SK-N-SH (cell line): ENCODE measurements around the gene MTR. TPM values are rescaled to one million over a fixed set of nuclear protein-coding genes. Genes with fewer than 3 reads are reported as not detected.

Experiments used
- CTCF ChIA-PET: fragments of 300-600, 350-600 bp; formaldehyde crosslinking; extraction: SDS; loops from one replicate; lab custom pipeline; 2021; lab: Yijun Ruan, JAX
- POLR2A ChIA-PET: fragments of 350-600 bp; sonication (Branson Sonifier 250); formaldehyde crosslinking; extraction: SDS; loops from one replicate; lab custom pipeline; 2020; ENCODE audit warnings: antibody characterized with exemption, inconsistent platforms; lab: Yijun Ruan, JAX
- DNase-seq: peaks from one replicate; pipeline ENCODE4 v3.0.0; 2012
- H2AFZ ChIP-seq: fragments of 200-600 bp; sonication (generic); 2 replicates; pipeline ENCODE4 v1.8.1; 2016; ENCODE audit warnings: antibody characterized with exemption, mild to moderate bottlenecking, low read depth
- H3F3A ChIP-seq: fragments of 200-600 bp; sonication (generic); replicated peaks from 2 replicates; pipeline ENCODE3; 2016; ENCODE audit warnings: antibody characterized with exemption, mild to moderate bottlenecking; ENCODE audit not compliant: insufficient read depth
- H3K27ac ChIP-seq, 2 experiments: fragments of 200-500 bp in 1 of 2; fragments of 200-600 bp in 1 of 2; sonication (Bioruptor generic) in 1 of 2; sonication (generic), shearing (Covaris generic) in 1 of 2; 2 replicates each; pipeline versions ENCODE4 v1.5.1 to v1.6.1; 2014 to 2016; ENCODE audit warnings: low read depth in 2 of 2, inconsistent platforms in 1 of 2, low read length in 1 of 2, mild to moderate bottlenecking in 1 of 2, mixed read lengths in 1 of 2
- H3K27me3 ChIP-seq: fragments of 200-600 bp; sonication (generic), shearing (Covaris generic); 2 replicates; pipeline ENCODE4 v1.6.1; 2016; ENCODE audit warnings: mixed run types; ENCODE audit not compliant: insufficient read depth
- H3K36me3 ChIP-seq, 2 experiments: fragments of 200-500 bp in 1 of 2; fragments of 200-600 bp in 1 of 2; sonication (Bioruptor generic) in 1 of 2; sonication (generic) in 1 of 2; replicated peaks in 1 of 2; 2 replicates each; pipeline versions ENCODE3 to v1.5.1; 2014 to 2016; ENCODE audit warnings: low read length in 1 of 2, mild to moderate bottlenecking in 1 of 2; ENCODE audit not compliant: insufficient read depth in 2 of 2, control insufficient read depth in 1 of 2
- H3K4me1 ChIP-seq, 2 experiments: fragments of 200-500 bp in 1 of 2; fragments of 200-600 bp in 1 of 2; sonication (Bioruptor generic) in 1 of 2; sonication (generic), shearing (Covaris generic) in 1 of 2; 2 replicates each; pipeline versions ENCODE4 v1.5.1 to v1.6.1; 2014 to 2016; ENCODE audit warnings: low read depth in 1 of 2, low read length in 1 of 2, mixed run types in 1 of 2; ENCODE audit not compliant: insufficient read depth in 2 of 2, control insufficient read depth in 1 of 2
- H3K4me2 ChIP-seq: fragments of 200-600 bp; sonication (generic), shearing (Covaris generic); 2 replicates; pipeline ENCODE4 v1.6.1; 2017; ENCODE audit warnings: mixed run types
- H3K4me3 ChIP-seq, 2 experiments: fragments of 200-500 bp in 1 of 2; fragments of 200-600 bp in 1 of 2; sonication (Bioruptor generic) in 1 of 2; sonication (generic), shearing (Covaris generic) in 1 of 2; 2 replicates each; pipeline versions ENCODE4 v1.5.1 to v1.8.1; 2014 to 2016; ENCODE audit warnings: low read depth in 2 of 2, inconsistent platforms in 1 of 2, low read length in 1 of 2, mild to moderate bottlenecking in 1 of 2, mixed read lengths in 1 of 2, moderate library complexity in 1 of 2
- H3K79me2 ChIP-seq: fragments of 200-600 bp; sonication (generic); 2 replicates; pipeline ENCODE4 v1.8.1; 2017; ENCODE audit warnings: mild to moderate bottlenecking; ENCODE audit not compliant: insufficient read depth
- H3K9ac ChIP-seq: fragments of 200-600 bp; sonication (generic); 2 replicates; pipeline ENCODE4 v1.6.1; 2017; ENCODE audit warnings: mixed run types
- H3K9me2 ChIP-seq: fragments of 200-600 bp; sonication (generic); 2 replicates; pipeline ENCODE4 v1.6.1; 2017; ENCODE audit warnings: mixed run types
- H3K9me3 ChIP-seq: fragments of 200-600 bp; sonication (generic); 2 replicates; pipeline ENCODE4 v1.6.1; 2017; ENCODE audit warnings: mixed run types, mild to moderate bottlenecking, moderate library complexity
- H4K20me1 ChIP-seq: fragments of 200-600 bp; sonication (generic); 2 replicates; pipeline ENCODE4 v1.6.1; 2017; ENCODE audit warnings: mild to moderate bottlenecking, mixed run types; ENCODE audit not compliant: insufficient read depth
- CHD2 ChIP-seq: fragments of 150-350 bp; IDR thresholded peaks from 2 replicates; pipeline ENCODE4 v1.6.1; 2018; ENCODE audit warnings: low read length; ENCODE audit not compliant: partially characterized antibody
- CTCF ChIP-seq: fragments of 200-600 bp; sonication (generic); IDR thresholded peaks from 2 replicates; pipeline ENCODE4 v1.6.1; 2017; ENCODE audit warnings: antibody characterized with exemption, mild to moderate bottlenecking, moderate library complexity
- ELF1 ChIP-seq: IDR thresholded peaks from 2 replicates; pipeline ENCODE4 v1.4.0; 2012
- FOXM1 ChIP-seq: IDR thresholded peaks from 2 replicates; pipeline ENCODE4 v1.4.0; 2012; ENCODE audit warnings: low read depth, mild to moderate bottlenecking
- MXI1 ChIP-seq: IDR thresholded peaks from 2 replicates; pipeline ENCODE4 v1.6.1; 2012; ENCODE audit warnings: mild to moderate bottlenecking, low read depth, low read length, improper control_type of control experiment
- NRF1 ChIP-seq: IDR thresholded peaks from 2 replicates; pipeline ENCODE4 v1.6.1; 2012; ENCODE audit warnings: low read depth, mild to moderate bottlenecking, low read length
- PBX3 ChIP-seq: IDR thresholded peaks from 2 replicates; pipeline ENCODE4; 2012
- RAD21 ChIP-seq: IDR thresholded peaks from 2 replicates; pipeline ENCODE4 v1.6.1; 2012; ENCODE audit warnings: mild to moderate bottlenecking, low read length
- RCOR1 ChIP-seq: fragments of 150-350 bp; IDR thresholded peaks from 2 replicates; pipeline ENCODE4 v1.6.1; 2017; ENCODE audit warnings: antibody characterized with exemption, low read length
- SIN3A ChIP-seq: IDR thresholded peaks from 2 replicates; pipeline ENCODE4 v1.6.1; 2012; ENCODE audit warnings: low read depth, mild to moderate bottlenecking, low read length, moderate library complexity, borderline replicate concordance
- WGBS: methylation state at CpG from one replicate; pipeline ENCODE4 v1.1.6; 2017; ENCODE audit warnings: low lambda C conversion rate; 5-methylcytosine and 5-hydroxymethylcytosine counted together
- polyA plus RNA-seq, 3 experiments: library from polyadenylated mRNA; depleted of rRNA; stranded (reverse); fragments of >200 nt; gene quantifications; 2 replicates each; pipeline ENCODE4 v1.2.3, GENCODE V29; 2012

MTR gene
- polyA plus RNA-seq, 1 of the 3 experiments (the other 2 are of a cell fraction) = 5.4 TPM

- Histone ChIP-seq H3K9me2 (no peaks in the 10 kb centered on the region), H4K20me1 (no peaks in the 10 kb centered on the region), H3K9me3 (no peaks in the 10 kb centered on the region), H3K4me1 (no peaks in the 10 kb centered on the region; a peak in 1 of 4 replicates), H3K4me2 (no peak overlapping the region), H3K36me3 (no peaks in the 10 kb centered on the region), H3K27ac (no peak overlapping the region), H3K9ac (no peak overlapping the region), H3F3A (no peaks in the 10 kb centered on the region), H3K4me3 (no peak overlapping the region), H2AFZ (no peak overlapping the region), H3K27me3 (no peaks in the 10 kb centered on the region), H3K79me2 (no peaks in the 10 kb centered on the region)
- no peak for DNase-seq
- ChIA-PET POLR2A (no interaction called here), CTCF (interaction anchor here (0.7 to 2.6 kb wide), 8 partner anchors 9 to 1051 kb away, joined by 3 to 8 read pairs (median 5); no protein-coding TSS in a partner anchor)
- TF ChIP-seq CTCF (peak; percentile 21; the same call in 1 of the 2 replicates), RCOR1 (no peak)
- WGBS = 50% methylated on average over 5 of the region's 5 CpGs
Observed at GRCh38 chr1:236748268-236748870, 46.7 kb upstream of the MTR start.

GRCh38 chr1:236750928-236751327 lies 44.2 kb upstream of the MTR start:
- no peak overlapping the region for H3K27ac ChIP-seq
- H3K36me3 ChIP-seq = no peaks in the 10 kb centered on the region
- CTCF ChIA-PET = interaction anchor here (1.2 to 1.3 kb wide), 2 partner anchors 8 to 636 kb away, joined by 3 read pairs; no protein-coding TSS in a partner anchor
- no peaks in the 10 kb centered on the region for H3K9me2 ChIP-seq
- DNase-seq = no peak
- 80% methylated on average over 3 of the region's 3 CpGs for WGBS
- no peaks in the 10 kb centered on the region for H3F3A ChIP-seq
- no peak overlapping the region for H3K4me2 ChIP-seq
- H3K4me1 ChIP-seq = peaks cover 0 to 2% of the 10 kb centered on the region in 2 experiments; a peak in 1 of 4 replicates
- no peaks in the 10 kb centered on the region for H3K79me2 ChIP-seq
- H4K20me1 ChIP-seq = no peaks in the 10 kb centered on the region
- TF ChIP-seq SIN3A (no peak), MXI1 (no peak), NRF1 (no peak), RAD21 (no peak), PBX3 (no peak), FOXM1 (no peak), ELF1 (no peak), CHD2 (no peak)
- TF ChIP-seq, all 33 proteins: peak for 0
- H3K27me3 ChIP-seq = no peaks in the 10 kb centered on the region
- no peaks in the 10 kb centered on the region for H3K9me3 ChIP-seq
- no peak overlapping the region for H3K9ac ChIP-seq
- H2AFZ ChIP-seq = no peak overlapping the region
- no peak overlapping the region for H3K4me3 ChIP-seq
- POLR2A ChIA-PET = no interaction called here
